ENCODE data around the gene ASTN1. TPM values are rescaled to one million over a fixed set of nuclear protein-coding genes. Genes with fewer than 3 reads are reported as not detected.

Gene ASTN1
- total RNA-seq, 1 experiment from 2014 or later = 0.05 TPM

DNA sequence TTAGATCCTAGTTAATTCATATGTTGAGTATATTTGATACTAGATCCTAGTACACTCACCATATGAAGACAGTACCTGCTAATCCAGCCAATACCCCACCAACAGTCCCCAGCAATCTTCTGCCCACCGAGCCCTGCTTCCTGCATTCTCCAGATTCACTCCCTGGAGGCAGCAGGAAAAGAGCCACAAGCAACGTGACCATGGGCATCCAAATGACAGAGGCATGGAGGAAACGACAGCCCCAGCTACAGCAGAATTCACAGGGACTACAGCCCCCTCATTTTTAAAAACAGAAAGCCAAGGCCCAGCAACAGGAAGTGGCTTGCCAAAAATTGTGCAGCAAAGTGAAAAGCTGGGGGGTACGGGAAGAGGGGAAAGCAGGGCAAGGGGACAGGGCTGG lies 29.3 kb downstream of the ASTN1 start:
- BruUV-seq (replicated peaks) = no TSS peak
- POLR2A ChIA-PET = no interaction called here

DNA sequence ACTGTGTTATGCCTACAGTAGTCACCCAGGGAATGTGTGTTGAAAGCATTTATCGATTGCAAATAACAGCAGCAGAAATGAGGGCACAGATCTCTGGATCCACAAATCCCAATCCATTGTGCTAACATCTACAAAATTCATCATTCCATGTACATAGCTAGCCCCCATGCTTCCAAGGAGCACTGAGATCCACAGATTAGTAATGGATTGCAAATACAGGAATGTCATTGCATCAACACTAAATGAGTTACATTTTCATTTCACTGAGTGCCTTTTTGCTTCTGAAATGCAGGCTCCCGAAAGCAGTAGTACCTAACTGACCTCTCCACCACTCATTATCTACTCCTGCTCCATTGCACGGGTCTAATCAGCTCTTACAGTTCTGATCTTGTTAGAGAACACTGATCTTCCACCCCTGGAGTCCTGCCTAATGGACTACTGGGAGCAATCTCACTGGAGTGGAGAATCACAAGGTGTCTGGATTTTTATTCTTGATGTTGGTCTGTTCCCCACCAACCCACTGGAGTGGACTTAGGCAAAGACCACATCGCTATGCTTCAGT lies 30.5 kb downstream of the ASTN1 start:
- H3K4me3 ChIP-seq (ENCODE audit: low read depth in 2 of 2, low read length in 2 of 2) = no peak overlapping the region
- in situ Hi-C loops (cut with HindIII; ENCODE audit: low pct_unique_long_range_greater_than_20kb, low sequenced_read_pairs) (no loop called here), intact Hi-C loops (cut with micrococcal nuclease; ENCODE audit: unreplicated experiment) (no loop called here)
- H3K27ac ChIP-seq (ENCODE audit: low read length) = no peak overlapping the region
- no TSS peak for BruUV-seq (replicated peaks)
- ATAC-seq = no peak
- POLR2A ChIA-PET = no interaction called here
- H3K36me3 ChIP-seq (ENCODE audit: control insufficient read depth, insufficient read depth, low read length) = no peaks in the 10 kb centered on the region
- no peaks in the 10 kb centered on the region for H3K9me3 ChIP-seq (ENCODE audit: control insufficient read depth, insufficient read depth, low read depth, low read length)
- H3K4me1 ChIP-seq (ENCODE audit: control insufficient read depth, insufficient read depth, low read length) = no peaks in the 10 kb centered on the region
- TF ChIP-seq TCF7L2 (IDR thresholded peaks at IDR 0.05; ENCODE audit: low read depth, low read length) (no peak), SIN3A (IDR thresholded peaks at IDR 0.05; ENCODE audit: borderline replicate concordance, insufficient read depth, low read depth, low read length) (no peak), POLR2AphosphoS5 (IDR thresholded peaks at IDR 0.05; ENCODE audit: low read depth, low read length) (no peak)
- TF ChIP-seq, protein P1, sequence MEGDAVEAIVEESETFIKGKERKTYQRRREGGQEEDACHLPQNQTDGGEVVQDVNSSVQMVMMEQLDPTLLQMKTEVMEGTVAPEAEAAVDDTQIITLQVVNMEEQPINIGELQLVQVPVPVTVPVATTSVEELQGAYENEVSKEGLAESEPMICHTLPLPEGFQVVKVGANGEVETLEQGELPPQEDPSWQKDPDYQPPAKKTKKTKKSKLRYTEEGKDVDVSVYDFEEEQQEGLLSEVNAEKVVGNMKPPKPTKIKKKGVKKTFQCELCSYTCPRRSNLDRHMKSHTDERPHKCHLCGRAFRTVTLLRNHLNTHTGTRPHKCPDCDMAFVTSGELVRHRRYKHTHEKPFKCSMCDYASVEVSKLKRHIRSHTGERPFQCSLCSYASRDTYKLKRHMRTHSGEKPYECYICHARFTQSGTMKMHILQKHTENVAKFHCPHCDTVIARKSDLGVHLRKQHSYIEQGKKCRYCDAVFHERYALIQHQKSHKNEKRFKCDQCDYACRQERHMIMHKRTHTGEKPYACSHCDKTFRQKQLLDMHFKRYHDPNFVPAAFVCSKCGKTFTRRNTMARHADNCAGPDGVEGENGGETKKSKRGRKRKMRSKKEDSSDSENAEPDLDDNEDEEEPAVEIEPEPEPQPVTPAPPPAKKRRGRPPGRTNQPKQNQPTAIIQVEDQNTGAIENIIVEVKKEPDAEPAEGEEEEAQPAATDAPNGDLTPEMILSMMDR (IDR thresholded peaks at IDR 0.05) = no peak
- TF ChIP-seq, protein P2, sequence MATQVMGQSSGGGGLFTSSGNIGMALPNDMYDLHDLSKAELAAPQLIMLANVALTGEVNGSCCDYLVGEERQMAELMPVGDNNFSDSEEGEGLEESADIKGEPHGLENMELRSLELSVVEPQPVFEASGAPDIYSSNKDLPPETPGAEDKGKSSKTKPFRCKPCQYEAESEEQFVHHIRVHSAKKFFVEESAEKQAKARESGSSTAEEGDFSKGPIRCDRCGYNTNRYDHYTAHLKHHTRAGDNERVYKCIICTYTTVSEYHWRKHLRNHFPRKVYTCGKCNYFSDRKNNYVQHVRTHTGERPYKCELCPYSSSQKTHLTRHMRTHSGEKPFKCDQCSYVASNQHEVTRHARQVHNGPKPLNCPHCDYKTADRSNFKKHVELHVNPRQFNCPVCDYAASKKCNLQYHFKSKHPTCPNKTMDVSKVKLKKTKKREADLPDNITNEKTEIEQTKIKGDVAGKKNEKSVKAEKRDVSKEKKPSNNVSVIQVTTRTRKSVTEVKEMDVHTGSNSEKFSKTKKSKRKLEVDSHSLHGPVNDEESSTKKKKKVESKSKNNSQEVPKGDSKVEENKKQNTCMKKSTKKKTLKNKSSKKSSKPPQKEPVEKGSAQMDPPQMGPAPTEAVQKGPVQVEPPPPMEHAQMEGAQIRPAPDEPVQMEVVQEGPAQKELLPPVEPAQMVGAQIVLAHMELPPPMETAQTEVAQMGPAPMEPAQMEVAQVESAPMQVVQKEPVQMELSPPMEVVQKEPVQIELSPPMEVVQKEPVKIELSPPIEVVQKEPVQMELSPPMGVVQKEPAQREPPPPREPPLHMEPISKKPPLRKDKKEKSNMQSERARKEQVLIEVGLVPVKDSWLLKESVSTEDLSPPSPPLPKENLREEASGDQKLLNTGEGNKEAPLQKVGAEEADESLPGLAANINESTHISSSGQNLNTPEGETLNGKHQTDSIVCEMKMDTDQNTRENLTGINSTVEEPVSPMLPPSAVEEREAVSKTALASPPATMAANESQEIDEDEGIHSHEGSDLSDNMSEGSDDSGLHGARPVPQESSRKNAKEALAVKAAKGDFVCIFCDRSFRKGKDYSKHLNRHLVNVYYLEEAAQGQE (IDR thresholded peaks at IDR 0.05; ENCODE audit: insufficient read depth in 1 of 2, low read depth in 2 of 2, low read length in 1 of 2) = no peak
- CTCF ChIA-PET = no interaction called here
- no peak for DNase-seq (ENCODE audit: low read depth, low spot score)
- no peaks in the 10 kb centered on the region; the same call in 1 of the 2 replicates for H3K27me3 ChIP-seq (ENCODE audit: control insufficient read depth, insufficient read depth, low read length)

More for the DNA sequence above, 29.3 kb downstream of the ASTN1 start:
- intact Hi-C loops (cut with micrococcal nuclease; ENCODE audit: unreplicated experiment) = no loop called here
- Histone ChIP-seq H3K36me3 (ENCODE audit: control insufficient read depth, insufficient read depth, low read length) (no peaks in the 10 kb centered on the region), H3K27me3 (ENCODE audit: control insufficient read depth, insufficient read depth, low read length) (no peaks in the 10 kb centered on the region), H3K27ac (ENCODE audit: low read length) (no peak overlapping the region), H3K9me3 (ENCODE audit: control insufficient read depth, insufficient read depth, low read depth, low read length) (no peaks in the 10 kb centered on the region), H3K4me3 (ENCODE audit: low read depth in 2 of 2, low read length in 2 of 2) (no peak overlapping the region), H3K4me1 (ENCODE audit: control insufficient read depth, insufficient read depth, low read length) (no peaks in the 10 kb centered on the region)
- ATAC-seq = no peak
- in situ Hi-C loops (cut with HindIII; ENCODE audit: low pct_unique_long_range_greater_than_20kb, low sequenced_read_pairs) = no loop called here
- TF ChIP-seq POLR2AphosphoS5 (IDR thresholded peaks at IDR 0.05; ENCODE audit: low read depth, low read length) (no peak), TCF7L2 (IDR thresholded peaks at IDR 0.05; ENCODE audit: low read depth, low read length) (no peak), SIN3A (IDR thresholded peaks at IDR 0.05; ENCODE audit: borderline replicate concordance, insufficient read depth, low read depth, low read length) (no peak)
- TF ChIP-seq, protein P2 (IDR thresholded peaks at IDR 0.05; ENCODE audit: insufficient read depth in 1 of 2, low read depth in 2 of 2, low read length in 1 of 2) = no peak
- TF ChIP-seq, protein P1 (IDR thresholded peaks at IDR 0.05) = no peak
- CTCF ChIA-PET = no interaction called here
- no peak for DNase-seq (ENCODE audit: low read depth, low spot score)

Measured in Panc1 (cell line).